ENCODE results near the gene ARSJ.

GRCh38 chr4:113858924-113859323 lies 120.5 kb downstream of the ARSJ start:
- TF ChIP-seq, protein P1, sequence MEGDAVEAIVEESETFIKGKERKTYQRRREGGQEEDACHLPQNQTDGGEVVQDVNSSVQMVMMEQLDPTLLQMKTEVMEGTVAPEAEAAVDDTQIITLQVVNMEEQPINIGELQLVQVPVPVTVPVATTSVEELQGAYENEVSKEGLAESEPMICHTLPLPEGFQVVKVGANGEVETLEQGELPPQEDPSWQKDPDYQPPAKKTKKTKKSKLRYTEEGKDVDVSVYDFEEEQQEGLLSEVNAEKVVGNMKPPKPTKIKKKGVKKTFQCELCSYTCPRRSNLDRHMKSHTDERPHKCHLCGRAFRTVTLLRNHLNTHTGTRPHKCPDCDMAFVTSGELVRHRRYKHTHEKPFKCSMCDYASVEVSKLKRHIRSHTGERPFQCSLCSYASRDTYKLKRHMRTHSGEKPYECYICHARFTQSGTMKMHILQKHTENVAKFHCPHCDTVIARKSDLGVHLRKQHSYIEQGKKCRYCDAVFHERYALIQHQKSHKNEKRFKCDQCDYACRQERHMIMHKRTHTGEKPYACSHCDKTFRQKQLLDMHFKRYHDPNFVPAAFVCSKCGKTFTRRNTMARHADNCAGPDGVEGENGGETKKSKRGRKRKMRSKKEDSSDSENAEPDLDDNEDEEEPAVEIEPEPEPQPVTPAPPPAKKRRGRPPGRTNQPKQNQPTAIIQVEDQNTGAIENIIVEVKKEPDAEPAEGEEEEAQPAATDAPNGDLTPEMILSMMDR (IDR thresholded peaks at IDR 0.05 in 4 of 5, conservative IDR thresholded peaks at IDR 0.05 in 1 of 5): no peak
- no peak for TF ChIP-seq POLR2A (IDR thresholded peaks at IDR 0.05)
